Non-pigmented ciliary epithelial cell (primary cell): Measurements from ENCODE around the gene SMAD5.

Experiments used
- DNase-seq: peaks from one replicate; pipeline ENCODE4 v3.0.0-alpha.2; 2010; ENCODE audit warnings: low read depth

Gene SMAD5

DNA sequence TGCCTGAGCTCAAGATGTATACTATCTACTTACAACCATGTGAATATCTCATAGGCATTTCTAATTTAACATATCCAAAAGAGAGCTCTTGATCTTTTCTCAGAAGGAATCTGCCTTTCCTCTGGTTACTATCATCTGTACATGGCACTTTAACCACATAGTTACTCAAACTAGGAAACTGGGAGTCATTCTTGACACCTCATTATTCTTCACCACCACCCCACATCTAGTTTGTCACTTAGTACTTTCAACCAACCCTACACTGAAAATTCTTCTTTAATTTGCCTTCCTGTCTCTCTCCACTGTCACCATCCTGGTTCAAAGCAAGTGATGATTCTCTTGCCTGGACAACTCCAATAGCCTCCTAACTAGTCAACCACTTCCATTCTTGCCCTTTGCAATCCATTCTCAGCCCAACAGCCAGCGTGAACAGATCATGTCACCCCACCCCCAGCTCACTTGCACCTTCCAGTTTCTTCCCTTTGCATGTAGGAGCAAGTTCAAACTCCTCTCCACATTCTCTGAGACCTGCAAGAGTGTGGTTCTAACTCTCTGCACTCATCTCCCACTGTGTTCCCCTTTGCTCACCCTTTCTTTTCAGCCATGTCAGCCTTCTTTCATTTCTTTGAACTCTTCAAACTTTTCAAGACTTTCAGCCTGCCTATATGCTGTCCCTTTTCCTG, 17.3 kb upstream of the SMAD5 start:
- no peak for DNase-seq

DNA sequence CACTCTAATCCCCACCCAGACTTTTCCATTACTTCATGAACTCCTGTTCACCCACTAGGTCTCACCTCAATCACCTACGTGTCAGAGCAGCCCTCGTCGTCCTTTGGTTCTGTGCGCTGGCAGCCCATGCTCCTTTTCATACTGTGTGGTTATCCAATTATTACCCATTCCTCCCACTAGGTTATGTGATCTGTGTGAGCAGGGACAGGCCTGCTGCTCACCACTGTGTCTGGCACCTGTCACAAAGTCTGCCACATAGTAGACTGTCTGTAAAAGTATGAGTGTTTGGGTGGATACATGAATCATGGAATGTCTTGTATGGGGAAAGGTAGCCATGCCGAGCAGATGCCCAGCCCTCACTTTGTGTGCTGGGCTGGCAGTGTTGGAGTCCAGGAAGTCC, 12.1 kb upstream of the SMAD5 start:
- DNase-seq = no peak

GRCh38 chr5:136123236-136123768, 9.3 kb upstream of the SMAD5 start:
- DNase-seq = no peak

- no peak for DNase-seq
Observed at GRCh38 chr5:136127560-136127959, 5.1 kb upstream of the SMAD5 start.

GRCh38 chr5:136128481-136128880, 4.2 kb upstream of the SMAD5 start:
- DNase-seq = no peak

DNA sequence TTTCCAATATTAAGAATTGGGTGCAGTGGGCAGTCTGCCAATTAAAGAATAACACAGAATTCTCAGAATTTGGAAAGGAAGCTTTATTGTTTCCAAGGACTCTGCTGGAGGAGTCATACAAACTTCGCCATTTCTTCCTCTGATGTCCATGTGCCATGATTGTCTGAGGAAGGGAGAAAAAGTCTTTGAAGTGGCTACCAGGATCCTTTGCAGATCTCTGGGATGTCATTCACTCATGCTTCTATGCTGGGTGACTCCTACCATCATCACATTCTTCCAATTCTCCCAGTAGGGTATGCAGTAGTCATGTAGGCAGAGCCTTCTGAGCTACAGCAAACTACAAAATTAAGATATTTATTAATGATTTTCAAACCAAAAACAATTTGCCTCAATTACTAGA, 3.2 kb upstream of the SMAD5 start:
- no peak for DNase-seq

DNA sequence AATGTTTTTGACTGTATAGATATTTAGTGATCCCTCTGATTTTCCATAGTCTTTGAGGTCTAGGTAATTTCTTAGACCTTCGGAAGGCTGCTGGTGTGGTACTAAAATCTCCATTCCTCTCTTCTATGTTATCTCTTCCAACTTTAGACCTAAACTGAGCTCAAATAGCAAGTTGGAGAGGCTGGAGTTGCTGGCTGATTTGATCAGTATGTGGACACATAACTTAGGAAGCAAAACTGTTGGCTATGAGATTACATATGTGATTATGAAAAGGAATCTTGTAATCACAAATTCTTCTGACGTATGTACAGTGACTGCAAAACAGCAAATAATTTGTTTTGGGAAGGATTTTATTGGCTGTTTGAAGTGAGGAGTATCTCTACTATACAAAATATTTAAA, 2.1 kb upstream of the SMAD5 start:
- no peak for DNase-seq

DNA sequence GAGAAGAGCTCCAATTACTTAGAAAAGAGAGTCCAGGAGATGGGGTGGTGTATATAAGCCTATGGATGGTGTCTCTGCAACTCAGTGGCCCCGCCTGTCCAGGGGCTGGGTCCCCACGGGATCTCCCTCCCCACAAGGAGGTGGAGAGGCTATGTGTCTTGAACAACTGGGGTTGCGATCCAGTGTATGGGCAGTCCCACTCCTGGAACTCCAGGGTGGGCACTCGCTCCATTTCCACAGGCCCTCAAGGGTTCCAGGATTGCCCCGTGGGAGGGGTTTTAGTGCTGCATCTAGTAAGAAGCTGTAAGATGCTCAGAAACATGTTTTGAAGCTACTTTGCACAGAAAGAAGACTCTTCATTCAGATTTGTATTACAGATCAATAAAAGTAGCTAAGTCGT, 558 bp upstream of the SMAD5 start:
- DNase-seq = no peak

DNA sequence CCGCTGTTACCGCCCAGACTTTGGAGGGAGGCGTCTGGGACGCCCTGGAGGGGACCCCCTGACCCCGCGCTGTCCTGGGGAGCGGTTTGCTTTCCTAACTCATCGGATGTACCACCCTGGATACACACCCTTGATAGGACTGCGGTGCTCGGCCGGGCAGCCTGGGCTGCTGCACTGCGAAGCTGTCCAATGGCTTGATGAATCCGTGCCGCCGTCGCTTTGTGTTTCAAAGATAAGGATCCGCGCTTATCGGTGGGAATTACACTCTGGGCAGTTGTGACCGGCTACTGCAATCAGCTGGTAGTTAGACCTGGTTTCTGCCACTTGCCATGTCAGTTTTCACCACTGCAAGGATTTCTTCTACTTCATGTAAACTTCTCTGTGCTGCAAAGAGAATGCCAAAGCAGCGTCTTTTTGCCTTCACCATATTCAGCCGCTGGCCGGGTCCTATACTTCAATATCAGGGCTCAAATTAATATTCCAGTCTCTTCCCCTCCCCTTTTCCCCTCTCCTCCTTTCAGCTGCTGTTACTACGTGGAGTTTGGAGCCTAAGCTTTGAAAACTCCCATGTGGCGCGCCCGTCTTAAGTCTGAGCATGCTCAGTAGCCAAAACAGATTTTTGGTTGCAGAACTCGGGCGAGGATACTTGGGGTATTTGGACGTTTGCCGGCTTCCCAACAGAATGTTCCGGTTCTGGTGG, 727 bp downstream of the SMAD5 start:
- DNase-seq = no peak

DNA sequence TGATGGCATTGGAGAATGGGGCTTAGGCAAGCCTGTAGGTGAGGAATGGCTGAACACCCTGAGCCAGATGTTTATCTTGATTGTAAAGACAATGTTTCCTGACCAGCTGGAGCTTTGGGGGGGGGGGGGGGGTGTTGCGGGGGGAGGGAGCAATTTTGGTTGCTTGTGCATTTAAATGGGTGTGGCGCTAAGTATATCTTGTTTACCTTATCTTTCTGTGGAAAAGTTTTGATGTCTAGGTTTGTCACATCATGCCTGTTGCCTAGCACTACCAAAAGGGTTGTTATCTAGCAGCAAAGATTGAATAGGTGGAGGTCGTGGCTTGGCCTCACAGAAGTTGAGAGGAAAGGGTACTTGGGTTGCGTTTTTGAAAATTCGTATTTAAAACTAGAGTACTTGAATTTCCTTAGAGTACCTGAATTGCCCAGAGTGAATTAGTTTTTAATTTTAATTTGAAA, 1.3 kb downstream of the SMAD5 start:
- no peak for DNase-seq

DNA sequence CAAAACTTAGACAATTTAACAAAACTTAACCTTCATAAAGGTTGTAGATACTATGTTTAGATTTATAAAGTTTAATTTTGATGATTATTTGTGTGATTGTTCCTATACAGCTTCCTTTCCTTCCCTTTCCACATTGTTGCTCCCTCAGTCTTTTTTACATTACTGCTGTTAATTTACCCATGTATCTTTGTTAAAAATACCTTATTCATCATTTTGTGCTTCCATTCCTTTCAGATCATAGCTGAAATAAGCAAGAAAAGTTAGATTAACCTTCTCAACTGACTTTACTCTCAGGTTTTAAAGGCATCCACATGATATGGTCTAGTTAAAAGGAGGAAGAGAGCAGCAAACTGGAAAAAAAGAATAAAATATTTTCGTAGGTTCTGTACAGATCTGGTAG, 2.0 kb downstream of the SMAD5 start:
- no peak for DNase-seq

DNA sequence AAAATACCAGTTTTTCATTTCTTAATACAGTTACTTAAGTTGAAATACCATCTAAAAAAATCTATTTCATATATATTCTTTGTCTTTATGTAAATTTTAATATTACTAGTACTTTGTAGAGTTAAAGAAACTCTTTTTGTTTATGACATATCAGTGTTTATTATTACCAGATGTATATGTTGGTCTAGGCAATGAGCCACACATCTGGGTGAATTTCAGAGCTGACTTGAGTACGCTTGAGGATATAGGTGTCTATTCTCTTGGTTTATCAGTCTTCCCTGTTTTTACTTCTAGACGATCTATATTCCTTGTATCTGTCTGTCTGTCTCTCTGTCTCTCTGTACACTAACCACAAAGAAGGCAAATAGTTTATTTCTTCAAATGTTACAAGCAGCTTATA, 2.9 kb downstream of the SMAD5 start:
- DNase-seq = no peak

DNA sequence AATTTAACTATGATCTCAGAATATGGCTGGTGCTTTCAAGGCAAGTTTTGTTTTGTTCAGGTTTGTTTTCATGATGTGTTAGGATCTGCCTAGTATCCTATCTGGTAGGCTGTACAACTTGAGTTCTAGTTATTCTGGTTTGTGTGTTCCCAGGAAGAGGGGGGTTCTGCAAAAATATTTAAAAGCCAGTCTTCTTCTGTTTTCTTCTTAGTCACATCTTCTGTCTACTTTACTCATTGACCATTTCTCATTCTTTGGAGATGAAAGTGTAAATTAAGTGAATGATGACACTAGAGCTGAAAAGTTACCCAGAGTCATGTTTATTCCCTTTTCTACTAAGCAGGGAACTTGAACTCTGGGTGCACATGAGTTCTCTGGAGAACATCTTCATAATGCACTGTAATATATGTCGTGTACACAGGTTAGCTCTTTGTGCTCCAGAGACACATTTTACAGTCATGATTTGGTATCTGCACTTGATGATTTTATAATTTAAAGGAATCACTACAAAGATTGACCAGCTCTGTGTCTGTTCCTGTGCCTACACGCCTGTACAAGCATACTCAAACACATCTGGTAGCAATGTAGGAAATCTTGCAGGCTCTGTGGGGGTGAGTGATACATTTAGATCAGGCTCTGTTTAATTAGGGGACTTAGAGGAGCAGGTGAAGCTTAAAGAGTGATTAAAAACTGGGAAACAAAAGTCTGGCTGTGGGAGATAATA, 5.0 kb downstream of the SMAD5 start:
- no peak for DNase-seq

- no peak for DNase-seq
Observed at GRCh38 chr5:136141561-136141960, 8.9 kb downstream of the SMAD5 start.

DNA sequence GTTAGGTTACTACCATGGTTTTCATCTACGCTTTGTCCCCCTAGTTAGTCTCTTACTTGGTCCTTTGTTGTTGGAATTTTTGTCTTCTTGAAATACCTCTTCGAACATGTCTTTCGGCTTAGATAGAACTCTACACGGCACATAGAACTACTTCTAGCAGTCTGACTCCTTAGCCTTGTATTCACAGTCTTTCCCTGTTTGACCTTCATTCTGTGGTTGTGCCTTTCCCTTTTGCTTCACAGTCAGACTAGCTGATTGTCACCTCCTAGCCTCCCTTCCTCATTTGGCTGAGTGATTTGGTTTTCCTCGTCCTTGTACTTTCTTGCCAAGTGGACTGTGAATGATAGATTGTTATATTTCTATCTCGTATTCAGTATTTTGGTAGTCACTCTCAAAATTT, 10.7 kb downstream of the SMAD5 start:
- no peak for DNase-seq

GRCh38 chr5:136143763-136144162, 11.1 kb downstream of the SMAD5 start:
- no peak for DNase-seq

GRCh38 chr5:136145030-136145429, 12.4 kb downstream of the SMAD5 start:
- DNase-seq = no peak

- DNase-seq = no peak
Observed at GRCh38 chr5:136146201-136146600, 13.6 kb downstream of the SMAD5 start.

DNA sequence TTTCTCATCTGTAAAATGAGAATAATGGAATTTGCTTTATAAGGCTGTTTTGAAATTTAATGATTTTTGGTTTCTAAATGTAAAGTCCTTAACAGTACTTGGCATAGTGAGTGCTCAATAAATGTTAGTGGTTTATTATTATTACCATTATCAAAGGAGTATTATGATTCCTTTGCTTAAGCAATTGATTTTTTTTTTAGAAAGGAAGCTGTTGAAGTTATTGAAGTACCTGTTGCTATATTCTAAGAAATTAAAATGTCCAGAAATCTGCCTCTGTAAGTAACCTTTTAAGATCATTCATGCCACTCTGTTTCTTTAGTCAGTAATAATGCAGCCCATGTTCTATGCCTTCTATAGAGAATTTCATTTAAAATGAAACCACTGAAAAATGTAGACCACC, 15.0 kb downstream of the SMAD5 start:
- no peak for DNase-seq

GRCh38 chr5:136149891-136150290, 17.2 kb downstream of the SMAD5 start:
- no peak for DNase-seq

- DNase-seq = no peak
Observed at GRCh38 chr5:136153581-136154236, 21.1 kb downstream of the SMAD5 start.

DNA sequence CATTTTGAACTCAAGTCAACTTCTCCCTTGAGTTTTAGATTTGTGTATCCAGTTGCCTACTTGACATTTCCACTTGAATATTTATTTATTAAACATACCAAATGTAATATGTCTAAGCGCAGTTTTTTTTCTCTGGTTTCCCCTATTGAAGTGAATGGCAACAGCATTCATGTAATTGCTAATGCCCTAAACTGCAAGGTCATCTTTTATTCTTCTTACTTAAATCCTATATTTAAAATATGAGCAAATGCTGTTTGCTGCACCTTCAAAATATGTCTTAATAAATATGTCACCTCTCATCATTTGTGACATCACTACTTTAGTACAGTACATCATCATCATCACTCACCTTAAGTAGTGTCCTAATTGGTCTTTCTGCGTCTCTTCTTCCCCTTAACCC, 22.4 kb downstream of the SMAD5 start:
- no peak for DNase-seq
